NCI-H524 (cell line): ENCODE results near the gene DCP1B.

Source experiments
- DNase-seq, 2 experiments: peaks; one replicate each; lab custom pipeline; 2025; lab: John Stamatoyannopoulos, UW

Gene DCP1B

GRCh38 chr12:1919763-1920162, 84.5 kb downstream of the DCP1B start:
- no peak for DNase-seq

GRCh38 chr12:1919284-1919683, 85.0 kb downstream of the DCP1B start:
- peak; percentile 3 to 47 for DNase-seq

- DNase-seq, result no peak
These were observed 85.4 kb downstream of the DCP1B start for GRCh38 chr12:1918884-1919236.

GRCh38 chr12:1918081-1918883, 86.0 kb downstream of the DCP1B start, which contains the start of gene CACNA2D4:
Gene CACNA2D4 (minus strand): TSS chr12:1918652. CDS start chr12:1918473, 179 bp downstream.
- DNase-seq, result peak; percentile 92 to 94

GRCh38 chr12:1917172-1918070, 86.8 kb downstream of the DCP1B start:
- peak in 1 of 2 experiments; percentile 13 for DNase-seq

- peak; percentile 24 to 74 for DNase-seq
These were observed 87.7 kb downstream of the DCP1B start for GRCh38 chr12:1916371-1917171.

GRCh38 chr12:1915082-1915968, 88.9 kb downstream of the DCP1B start:
- no peak for DNase-seq

- DNase-seq, result no peak
These were observed 89.9 kb downstream of the DCP1B start for GRCh38 chr12:1914114-1914911.

GRCh38 chr12:1913377-1914113, 90.7 kb downstream of the DCP1B start:
- DNase-seq, result no peak

GRCh38 chr12:1912580-1913376, 91.5 kb downstream of the DCP1B start:
- no peak for DNase-seq

- peak; percentile 54 to 79 for DNase-seq
These were observed 92.4 kb downstream of the DCP1B start for GRCh38 chr12:1911598-1912575.

- no peak for DNase-seq
These were observed 93.8 kb downstream of the DCP1B start for GRCh38 chr12:1910468-1910867.

GRCh38 chr12:1908758-1909157, 95.5 kb downstream of the DCP1B start:
- DNase-seq, result no peak

- no peak for DNase-seq
These were observed 96.3 kb downstream of the DCP1B start for GRCh38 chr12:1907652-1908611.

- no peak for DNase-seq
These were observed 97.7 kb downstream of the DCP1B start for GRCh38 chr12:1906579-1906978.

- no peak for DNase-seq
These were observed 99.4 kb downstream of the DCP1B start for GRCh38 chr12:1904875-1905274.
